ENCODE measurements around the gene BRD7. TPM values are rescaled to one million over a fixed set of nuclear protein-coding genes. Genes with fewer than 3 reads are reported as not detected.
A peak's percentile ranks its signal among the peaks of the same experiment; 100 is the strongest.

BRD7 gene
- total and polyA plus RNA-seq, 4 donors: 37.7 to 90.2 (median 58.8) TPM

DNA sequence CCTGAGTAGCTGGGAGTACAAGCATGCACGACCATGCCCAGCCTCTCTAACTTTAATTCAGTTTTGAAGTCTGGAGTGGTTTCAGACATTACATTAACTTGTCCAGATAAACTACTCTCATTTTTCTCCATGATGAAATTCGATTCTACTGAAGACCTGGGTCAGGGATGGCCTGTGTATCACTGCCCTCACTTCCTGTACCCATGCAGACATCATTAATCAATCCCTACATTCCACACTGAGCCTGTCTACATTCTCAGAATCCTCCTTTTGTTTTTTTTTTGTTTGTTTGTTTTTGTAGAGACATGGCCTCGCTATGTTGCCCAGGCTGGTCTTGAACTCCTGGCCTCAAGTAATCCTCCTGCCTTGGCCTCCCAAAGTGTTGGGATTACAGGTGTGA is 79.9 kb downstream of the BRD7 start:
- H3K36me3 ChIP-seq (ENCODE audit: control insufficient read depth in 1 of 2, insufficient read depth in 2 of 2, low read length in 1 of 2): no peaks in the 10 kb centered on the region
- H3K9me3 ChIP-seq (ENCODE audit: control insufficient read depth, low read length): no peaks in the 10 kb centered on the region
- intact Hi-C loops (cut with DNase I): no loop called here
- ATAC-seq (ENCODE audit: low FRiP score) (no peak), DNase-seq (no peak)
- H3K4me1 ChIP-seq (ENCODE audit: control insufficient read depth in 1 of 2, insufficient read depth in 2 of 2, low read length in 2 of 2): no peaks in the 10 kb centered on the region
- no peaks in the 10 kb centered on the region for H3K27me3 ChIP-seq (ENCODE audit: control insufficient read depth in 1 of 2, insufficient read depth in 2 of 2, low read length in 1 of 2)
- WGBS, 2 donors: 84 to 90% methylated on average over 3 of the region's 3 CpGs
- H3K4me3 ChIP-seq (ENCODE audit: low read length in 2 of 2): no peak overlapping the region
- H3K27ac ChIP-seq (ENCODE audit: low read depth in 1 of 2, low read length in 2 of 2): no peak overlapping the region

DNA sequence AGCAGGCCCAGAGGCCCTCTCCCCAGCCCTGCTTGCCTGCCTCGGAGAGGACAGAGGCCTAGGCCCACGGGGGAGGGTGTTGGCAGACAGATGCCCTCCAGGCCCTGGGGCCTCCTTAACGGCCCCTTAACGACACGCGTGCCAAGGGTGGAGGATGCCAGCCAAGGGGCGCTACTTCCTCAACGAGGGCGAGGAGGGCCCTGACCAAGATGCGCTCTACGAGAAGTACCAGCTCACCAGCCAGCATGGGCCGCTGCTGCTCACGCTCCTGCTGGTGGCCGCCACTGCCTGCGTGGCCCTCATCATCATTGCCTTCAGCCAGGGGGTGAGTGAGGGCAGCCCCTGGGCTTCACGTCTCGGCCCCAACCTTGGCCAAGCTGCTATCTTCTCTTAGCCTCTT is 80.8 kb downstream of the BRD7 start:
- no peaks in the 10 kb centered on the region for H3K36me3 ChIP-seq (ENCODE audit: control insufficient read depth in 1 of 2, insufficient read depth in 2 of 2, low read length in 1 of 2)
- DNase-seq: no peak
- H3K9me3 ChIP-seq (ENCODE audit: control insufficient read depth, low read length): no peaks in the 10 kb centered on the region
- intact Hi-C loops (cut with DNase I): no loop called here
- no peaks in the 10 kb centered on the region for H3K27me3 ChIP-seq (ENCODE audit: control insufficient read depth in 1 of 2, insufficient read depth in 2 of 2, low read length in 1 of 2)
- 88 to 96% methylated on average over 14 to 17 of the region's 17 CpGs for WGBS, 2 donors
- no peak overlapping the region for H3K4me3 ChIP-seq (ENCODE audit: low read length in 2 of 2)
- no peaks in the 10 kb centered on the region for H3K4me1 ChIP-seq (ENCODE audit: control insufficient read depth in 1 of 2, insufficient read depth in 2 of 2, low read length in 2 of 2)
- ATAC-seq (ENCODE audit: low FRiP score): no peak
- no peak overlapping the region for H3K27ac ChIP-seq (ENCODE audit: low read depth in 1 of 2, low read length in 2 of 2)

DNA sequence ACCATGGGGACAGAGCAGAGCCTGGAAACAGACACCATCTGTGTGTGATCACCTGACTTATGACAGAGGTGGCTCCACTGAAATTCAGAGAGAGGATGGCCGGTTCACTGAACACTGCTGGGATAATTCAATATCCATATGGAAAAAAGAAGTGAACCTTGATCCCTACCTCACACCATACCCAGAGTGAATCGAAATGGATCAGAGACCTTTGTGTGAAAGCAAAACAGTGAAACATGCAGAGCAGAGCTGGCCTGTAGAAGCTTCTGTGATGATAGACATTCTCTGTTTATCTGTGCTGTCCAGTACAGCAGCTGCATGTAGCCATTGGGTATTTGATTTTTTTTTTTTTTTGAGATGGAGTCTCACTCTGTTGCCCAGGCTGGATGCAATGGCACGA is 82.1 kb downstream of the BRD7 start:
- Histone ChIP-seq H3K27me3 (ENCODE audit: control insufficient read depth in 1 of 2, insufficient read depth in 2 of 2, low read length in 1 of 2) (no peaks in the 10 kb centered on the region), H3K9me3 (ENCODE audit: control insufficient read depth, low read length) (no peaks in the 10 kb centered on the region), H3K36me3 (ENCODE audit: control insufficient read depth in 1 of 2, insufficient read depth in 2 of 2, low read length in 1 of 2) (no peaks in the 10 kb centered on the region), H3K4me3 (ENCODE audit: low read length in 2 of 2) (no peak overlapping the region), H3K27ac (ENCODE audit: low read depth in 1 of 2, low read length in 2 of 2) (no peak overlapping the region), H3K4me1 (ENCODE audit: control insufficient read depth in 1 of 2, insufficient read depth in 2 of 2, low read length in 2 of 2) (no peaks in the 10 kb centered on the region)
- intact Hi-C loops (cut with DNase I): no loop called here
- ATAC-seq (ENCODE audit: low FRiP score) (no peak), DNase-seq (no peak)
- WGBS, 2 donors: 99 to 100% methylated on average over 3 of the region's 3 CpGs

DNA sequence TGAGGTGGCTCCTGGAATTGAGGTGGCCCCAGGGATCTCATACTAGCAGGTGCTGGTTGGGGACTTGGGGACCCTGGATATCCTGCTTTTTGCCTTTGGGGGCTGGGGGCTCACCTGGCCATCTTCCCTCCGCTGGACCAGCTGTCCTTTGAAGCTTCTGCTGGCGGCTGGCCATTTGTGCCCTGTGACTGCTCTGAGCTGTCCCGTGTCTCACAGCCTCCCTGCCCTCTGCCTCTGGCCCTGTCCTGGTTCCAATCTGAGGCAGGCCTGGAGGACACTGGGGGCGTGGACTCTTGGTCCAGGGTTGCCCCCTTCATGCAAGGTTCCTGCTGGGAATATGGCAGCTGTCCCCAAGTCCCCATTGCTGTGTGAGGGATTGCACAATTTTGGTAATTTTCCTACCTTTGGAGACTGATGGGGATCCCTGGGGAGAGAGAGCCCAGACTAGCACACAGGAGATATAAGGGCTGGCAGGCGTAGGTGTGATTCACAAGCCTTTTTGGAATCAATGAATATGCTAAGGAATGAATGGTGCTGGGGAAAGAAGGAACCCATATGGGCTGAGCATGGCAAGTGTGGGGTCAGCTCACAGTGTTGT is 83.3 kb downstream of the BRD7 start:
- H3K4me1 ChIP-seq (ENCODE audit: control insufficient read depth in 1 of 2, insufficient read depth in 2 of 2, low read length in 2 of 2): no peaks in the 10 kb centered on the region
- H3K9me3 ChIP-seq (ENCODE audit: control insufficient read depth, low read length): no peaks in the 10 kb centered on the region
- intact Hi-C loops (cut with DNase I): no loop called here
- no peak overlapping the region for H3K4me3 ChIP-seq (ENCODE audit: low read length in 2 of 2)
- H3K27me3 ChIP-seq (ENCODE audit: control insufficient read depth in 1 of 2, insufficient read depth in 2 of 2, low read length in 1 of 2): no peaks in the 10 kb centered on the region
- ATAC-seq (ENCODE audit: low FRiP score): no peak
- DNase-seq: no peak
- no peaks in the 10 kb centered on the region for H3K36me3 ChIP-seq (ENCODE audit: control insufficient read depth in 1 of 2, insufficient read depth in 2 of 2, low read length in 1 of 2)
- 64 to 67% methylated on average over 5 of the region's 5 CpGs for WGBS, 2 donors
- no peak overlapping the region for H3K27ac ChIP-seq (ENCODE audit: low read depth in 1 of 2, low read length in 2 of 2)

DNA sequence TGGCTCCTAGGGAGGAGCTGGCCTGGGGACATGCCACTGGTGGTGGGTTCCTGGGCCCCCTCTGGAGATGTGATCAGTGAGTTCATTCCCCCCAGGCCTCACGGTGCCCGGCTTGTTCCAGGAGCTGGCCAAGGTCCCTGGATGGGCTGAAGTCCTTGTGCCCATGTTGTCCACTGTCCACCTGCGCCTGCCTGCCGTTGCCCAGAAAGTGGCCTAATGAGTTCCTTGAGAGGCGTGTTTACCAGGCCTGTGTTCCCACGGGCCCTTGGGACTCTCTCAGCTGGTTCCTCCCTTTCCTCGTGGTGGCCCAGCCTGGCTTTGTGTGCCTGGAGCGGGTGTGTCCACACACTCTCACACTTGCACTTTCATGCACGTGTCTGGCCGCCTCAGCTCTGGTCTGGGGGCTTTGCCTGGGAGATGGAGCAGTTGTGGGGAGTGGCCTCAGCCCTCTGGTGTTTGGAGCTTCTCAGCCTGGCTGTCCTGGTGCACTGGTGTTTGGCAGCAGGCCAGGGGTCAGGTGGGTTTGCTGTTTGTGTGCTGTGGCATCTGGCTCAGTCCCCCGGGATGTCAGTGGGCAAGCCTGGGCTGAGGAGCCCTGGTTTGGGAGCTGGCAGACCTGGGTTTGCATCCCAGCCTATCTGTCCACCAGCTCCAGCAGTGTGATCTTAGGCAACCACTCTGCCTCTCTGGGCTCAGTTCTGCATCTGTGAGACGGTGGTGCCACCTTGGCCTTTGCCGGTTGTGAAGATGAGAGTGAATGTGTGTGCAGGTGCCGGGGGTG is 84.5 kb downstream of the BRD7 start:
- ATAC-seq (ENCODE audit: low FRiP score) (no peak), DNase-seq (peak in 1 of 2 donors; percentile 75)
- no peaks in the 10 kb centered on the region for H3K36me3 ChIP-seq (ENCODE audit: control insufficient read depth in 1 of 2, insufficient read depth in 2 of 2, low read length in 1 of 2)
- intact Hi-C loops (cut with DNase I): no loop called here
- H3K27me3 ChIP-seq (ENCODE audit: control insufficient read depth in 1 of 2, insufficient read depth in 2 of 2, low read length in 1 of 2): no peaks in the 10 kb centered on the region
- 72 to 77% methylated on average over 14 of the region's 14 CpGs for WGBS, 2 donors
- H3K9me3 ChIP-seq (ENCODE audit: control insufficient read depth, low read length): no peaks in the 10 kb centered on the region
- no peaks in the 10 kb centered on the region for H3K4me1 ChIP-seq (ENCODE audit: control insufficient read depth in 1 of 2, insufficient read depth in 2 of 2, low read length in 2 of 2)
- no peak overlapping the region for H3K27ac ChIP-seq (ENCODE audit: low read depth in 1 of 2, low read length in 2 of 2)
- no peak overlapping the region for H3K4me3 ChIP-seq (ENCODE audit: low read length in 2 of 2)

DNA sequence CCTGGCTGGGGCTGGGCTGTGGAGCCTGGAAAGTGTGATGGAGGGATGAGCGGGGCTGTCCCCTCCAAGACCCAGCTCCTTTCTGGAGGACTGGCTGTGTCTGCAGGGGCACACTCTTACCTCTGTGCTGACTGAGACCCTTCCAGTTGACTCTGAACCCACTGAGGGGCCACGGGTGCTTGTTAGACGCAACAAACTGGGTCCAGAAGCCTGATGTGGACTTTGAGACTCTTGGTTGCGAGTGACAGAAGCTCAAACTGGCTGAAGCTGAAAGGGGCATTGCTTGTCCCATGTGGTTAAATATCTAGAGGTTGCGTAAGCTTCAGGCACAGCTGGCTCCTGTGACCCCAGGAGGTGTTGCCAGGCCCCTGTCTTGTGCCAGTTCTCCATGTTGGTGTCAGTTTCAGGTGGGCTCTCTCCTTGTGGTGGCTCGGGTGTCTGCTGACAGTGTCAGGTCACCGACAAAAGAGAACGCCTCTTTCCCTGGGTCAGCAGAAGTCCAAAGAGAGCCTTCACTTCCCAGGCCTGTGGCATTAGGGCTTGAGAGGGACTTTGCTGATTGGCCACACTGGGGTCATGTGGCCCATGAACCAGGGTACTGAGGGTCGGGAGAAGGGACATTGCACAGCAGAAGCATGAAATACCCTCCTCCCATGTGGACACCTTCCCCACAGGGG is 85.7 kb downstream of the BRD7 start:
- Histone ChIP-seq H3K4me3 (ENCODE audit: low read length in 2 of 2) (no peak overlapping the region), H3K9me3 (ENCODE audit: control insufficient read depth, low read length) (no peaks in the 10 kb centered on the region), H3K4me1 (ENCODE audit: control insufficient read depth in 1 of 2, insufficient read depth in 2 of 2, low read length in 2 of 2) (no peaks in the 10 kb centered on the region), H3K27ac (ENCODE audit: low read depth in 1 of 2, low read length in 2 of 2) (no peak overlapping the region), H3K27me3 (ENCODE audit: control insufficient read depth in 1 of 2, insufficient read depth in 2 of 2, low read length in 1 of 2) (no peaks in the 10 kb centered on the region), H3K36me3 (ENCODE audit: control insufficient read depth in 1 of 2, insufficient read depth in 2 of 2, low read length in 1 of 2) (no peaks in the 10 kb centered on the region)
- peak in 1 of 2 donors; percentile 48 for DNase-seq
- intact Hi-C loops (cut with DNase I): no loop called here
- WGBS, 2 donors: 90 to 92% methylated on average over 9 of the region's 9 CpGs
- no peak for ATAC-seq (ENCODE audit: low FRiP score)

DNA sequence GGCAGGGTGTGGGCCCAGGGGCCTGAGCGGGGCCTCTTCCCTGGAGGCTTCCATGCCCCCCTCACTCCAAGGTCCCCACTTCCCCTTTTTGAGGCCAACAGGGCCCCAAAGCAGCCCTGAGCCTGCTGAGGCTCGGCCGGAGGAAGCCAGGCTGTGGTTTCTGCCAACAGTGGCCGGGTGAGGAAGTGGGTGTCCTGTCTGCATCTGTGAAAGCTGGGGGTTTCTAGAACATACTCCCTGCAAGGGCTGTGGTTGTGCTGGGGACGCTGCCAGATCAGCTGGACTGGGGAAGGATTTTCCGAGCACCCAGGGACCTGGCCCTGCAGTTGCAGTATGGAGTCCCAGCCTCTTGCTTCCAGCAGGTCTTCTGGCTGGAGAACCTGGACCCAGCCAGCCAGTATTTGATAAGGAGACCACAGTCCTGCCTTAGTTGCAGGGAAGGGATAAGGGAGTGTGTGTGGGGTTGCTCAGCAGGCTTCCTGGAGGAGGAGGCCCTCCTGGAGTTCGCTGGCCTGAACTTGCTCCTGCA is 86.7 kb downstream of the BRD7 start:
- peak; percentile 84 to 93 for DNase-seq
- intact Hi-C loops (cut with DNase I): no loop called here
- no peaks in the 10 kb centered on the region for H3K9me3 ChIP-seq (ENCODE audit: control insufficient read depth, low read length)
- no peak overlapping the region for H3K27ac ChIP-seq (ENCODE audit: low read depth in 1 of 2, low read length in 2 of 2)
- H3K36me3 ChIP-seq (ENCODE audit: control insufficient read depth in 1 of 2, insufficient read depth in 2 of 2, low read length in 1 of 2): no peaks in the 10 kb centered on the region
- WGBS, 2 donors: 24 to 37% methylated on average over 7 of the region's 7 CpGs
- no peaks in the 10 kb centered on the region for H3K4me1 ChIP-seq (ENCODE audit: control insufficient read depth in 1 of 2, insufficient read depth in 2 of 2, low read length in 2 of 2)
- H3K4me3 ChIP-seq (ENCODE audit: low read length in 2 of 2): no peak overlapping the region
- no peaks in the 10 kb centered on the region for H3K27me3 ChIP-seq (ENCODE audit: control insufficient read depth in 1 of 2, insufficient read depth in 2 of 2, low read length in 1 of 2)
- peak; percentile 55 for ATAC-seq (ENCODE audit: low FRiP score)

DNA sequence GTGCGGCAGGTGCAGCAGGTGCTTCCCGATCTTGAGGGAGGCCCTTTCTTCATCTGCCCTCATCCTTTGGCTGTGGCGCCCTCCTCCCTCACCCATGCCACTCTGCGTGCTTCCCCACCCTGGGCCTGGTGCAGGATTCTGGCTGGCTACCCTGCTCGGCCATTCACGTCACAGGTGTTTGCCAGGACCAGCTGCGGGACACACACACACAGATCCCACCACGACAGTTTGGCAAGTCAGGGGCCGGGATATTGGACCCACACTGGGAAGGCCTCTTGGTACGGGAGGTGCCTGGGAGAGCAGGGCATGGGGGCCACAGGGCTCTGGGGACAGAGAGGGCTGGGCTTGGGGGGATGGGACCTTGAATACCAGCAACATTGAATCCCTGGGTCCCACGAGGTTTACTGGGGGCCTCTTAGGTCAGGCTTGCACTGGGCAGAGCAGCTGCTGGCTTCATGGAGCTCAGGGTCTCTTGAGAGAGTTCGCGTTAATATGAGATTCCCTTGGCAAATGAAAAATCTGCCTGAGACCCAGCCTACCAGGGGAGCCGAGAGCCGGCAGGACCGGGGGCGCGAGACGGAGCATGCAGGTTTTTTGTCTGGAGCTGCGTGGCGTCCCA is 87.3 kb downstream of the BRD7 start:
- no peaks in the 10 kb centered on the region for H3K9me3 ChIP-seq (ENCODE audit: control insufficient read depth, low read length)
- no peak overlapping the region for H3K27ac ChIP-seq (ENCODE audit: low read depth in 1 of 2, low read length in 2 of 2)
- H3K36me3 ChIP-seq (ENCODE audit: control insufficient read depth in 1 of 2, insufficient read depth in 2 of 2, low read length in 1 of 2): no peaks in the 10 kb centered on the region
- 56 to 65% methylated on average over 21 of the region's 21 CpGs for WGBS, 2 donors
- H3K4me1 ChIP-seq (ENCODE audit: control insufficient read depth in 1 of 2, insufficient read depth in 2 of 2, low read length in 2 of 2): no peaks in the 10 kb centered on the region
- no peak for ATAC-seq (ENCODE audit: low FRiP score)
- no peak overlapping the region for H3K4me3 ChIP-seq (ENCODE audit: low read length in 2 of 2)
- DNase-seq: peak; percentile 53 to 73
- H3K27me3 ChIP-seq (ENCODE audit: control insufficient read depth in 1 of 2, insufficient read depth in 2 of 2, low read length in 1 of 2): no peaks in the 10 kb centered on the region
- intact Hi-C loops (cut with DNase I): no loop called here
